ENCODE data around the gene PDCD6IP. TPM values are rescaled to one million over a fixed set of nuclear protein-coding genes. Genes with fewer than 3 reads are reported as not detected.
"Not testable (repeated sequence)": the region's sequence is repeated elsewhere in the genome, so short reads cannot be mapped to it uniquely, and the experiment has no call there.

PDCD6IP gene
- total RNA-seq, 1 donor: 143 TPM

GRCh38 chr3:33791477-33792166, 6.8 kb upstream of the PDCD6IP start:
- DNase-seq (ENCODE audit: low read depth in 2 of 3, low spot score in 2 of 3): peak in 2 of 3 donors; percentile 58 to 67

DNA sequence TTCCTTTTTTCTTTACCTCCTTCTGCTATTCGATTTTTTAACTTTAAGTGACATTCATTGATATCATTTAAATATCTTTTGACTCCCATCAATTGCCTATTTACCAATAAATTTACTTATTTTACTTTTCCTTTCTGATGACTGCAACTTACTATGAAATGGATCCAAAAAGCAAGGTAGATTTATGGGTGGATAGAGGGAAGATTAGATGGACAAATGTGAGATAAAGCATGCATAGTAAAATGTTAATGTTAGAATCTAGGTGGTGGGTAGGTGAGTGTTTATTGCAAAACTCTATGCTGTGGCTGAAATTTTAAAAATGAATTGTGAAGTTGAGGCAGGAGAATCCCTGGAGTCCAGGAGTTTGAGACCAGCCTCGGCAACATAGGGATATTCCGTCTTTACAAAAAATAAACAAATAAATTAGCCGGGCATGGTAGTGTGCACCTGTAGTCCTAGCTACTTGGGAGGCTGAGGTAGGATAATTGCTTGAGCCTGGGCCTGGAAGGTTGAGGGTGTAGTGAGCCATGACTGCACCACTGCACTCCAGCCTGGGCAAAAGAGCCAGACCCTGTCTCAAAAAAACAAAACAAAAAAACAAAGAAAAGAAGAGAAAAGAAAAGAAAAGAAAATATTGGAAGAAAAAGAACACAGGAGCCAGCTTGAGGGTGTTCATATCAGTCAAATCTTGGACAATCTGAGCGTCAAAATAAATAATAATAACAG, 6.1 kb upstream of the PDCD6IP start:
- DNase-seq (ENCODE audit: low read depth in 2 of 3, low spot score in 2 of 3): no peak

DNA sequence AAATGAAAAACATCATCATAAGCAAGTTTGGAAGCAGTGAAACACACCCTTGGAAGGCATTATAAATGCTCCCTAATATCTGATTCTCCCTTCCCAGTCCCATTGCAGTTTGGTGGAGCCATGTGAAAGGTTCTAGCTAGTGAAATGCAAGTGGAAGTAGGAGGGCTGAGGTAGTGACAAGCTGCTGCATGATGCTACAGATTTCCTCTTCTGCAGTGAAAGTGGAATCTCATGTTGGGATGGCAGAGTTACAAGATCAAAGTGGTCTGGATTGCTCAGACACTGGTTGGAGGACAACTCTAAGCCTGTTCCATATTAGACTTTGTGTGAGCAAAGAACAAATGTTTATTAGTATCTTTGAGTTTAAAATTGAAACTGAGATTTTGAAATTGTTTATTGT, 3.3 kb upstream of the PDCD6IP start:
- DNase-seq (ENCODE audit: low read depth in 2 of 3, low spot score in 2 of 3): no peak

- no peak for DNase-seq (ENCODE audit: low read depth in 2 of 3, low spot score in 2 of 3)
Measured at GRCh38 chr3:33795856-33796536, 2.4 kb upstream of the PDCD6IP start.

- no peak for DNase-seq (ENCODE audit: low read depth in 2 of 3, low spot score in 2 of 3)
Measured at GRCh38 chr3:33798113-33798417, 365 bp upstream of the PDCD6IP start.

GRCh38 chr3:33799202-33799551, 747 bp downstream of the PDCD6IP start:
- peak in 1 of 3 donors; percentile 25 for DNase-seq (ENCODE audit: low read depth in 2 of 3, low spot score in 2 of 3)

GRCh38 chr3:33803252-33803651, 4.8 kb downstream of the PDCD6IP start:
- DNase-seq (ENCODE audit: low read depth in 2 of 3, low spot score in 2 of 3): no peak

- no peak for DNase-seq (ENCODE audit: low read depth in 2 of 3, low spot score in 2 of 3)
Measured at GRCh38 chr3:33803894-33804526, 5.6 kb downstream of the PDCD6IP start.

- DNase-seq (ENCODE audit: low read depth in 2 of 3, low spot score in 2 of 3): no peak
Measured at GRCh38 chr3:33807191-33807590, 8.8 kb downstream of the PDCD6IP start.

DNA sequence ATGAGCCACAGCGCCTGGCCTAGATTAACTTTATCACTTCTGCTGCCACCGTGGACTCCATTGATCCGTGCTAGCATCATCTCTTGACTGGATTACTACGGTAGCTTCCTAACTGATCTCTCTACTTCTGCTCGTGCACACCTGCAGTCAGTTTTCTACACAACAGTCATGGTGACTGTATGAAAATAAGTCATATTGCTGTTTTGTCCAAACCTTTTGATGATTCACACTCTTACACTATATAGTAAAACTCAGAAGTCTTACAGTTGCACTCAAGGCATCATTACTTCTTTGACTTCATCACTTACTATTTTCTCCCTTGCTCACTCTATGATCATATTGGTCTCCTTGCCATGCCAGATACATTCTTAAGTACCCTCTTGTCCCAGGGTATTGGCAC, 10.1 kb downstream of the PDCD6IP start:
- no peak for DNase-seq (ENCODE audit: low read depth in 2 of 3, low spot score in 2 of 3)

GRCh38 chr3:33810545-33810944, 12.1 kb downstream of the PDCD6IP start:
- no peak for DNase-seq (ENCODE audit: low read depth in 2 of 3, low spot score in 2 of 3)

- no peak for DNase-seq (ENCODE audit: low read depth in 2 of 3, low spot score in 2 of 3)
Measured at GRCh38 chr3:33821989-33822388, 23.6 kb downstream of the PDCD6IP start.

GRCh38 chr3:33823821-33824220, 25.4 kb downstream of the PDCD6IP start:
- DNase-seq (ENCODE audit: low read depth in 2 of 3, low spot score in 2 of 3): no peak

- no peak for DNase-seq (ENCODE audit: low read depth in 2 of 3, low spot score in 2 of 3)
Measured at GRCh38 chr3:33825111-33825510, 26.7 kb downstream of the PDCD6IP start.

DNA sequence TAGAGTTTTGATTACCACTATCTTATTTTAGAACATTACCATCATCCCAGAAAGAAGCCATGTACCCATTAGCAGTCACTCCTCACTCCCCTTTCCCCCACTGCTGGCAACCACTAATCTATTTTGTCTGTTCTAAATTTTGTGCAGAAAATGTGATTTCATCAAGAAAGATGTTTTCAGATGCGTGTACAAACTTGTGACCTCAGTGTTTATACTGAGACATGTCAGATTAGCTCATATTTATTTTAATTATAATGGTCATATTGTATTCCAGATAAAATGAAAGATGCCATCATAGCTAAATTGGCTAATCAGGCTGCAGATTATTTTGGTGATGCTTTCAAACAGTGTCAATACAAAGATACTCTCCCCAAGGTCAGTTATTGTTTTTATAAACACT, 27.8 kb downstream of the PDCD6IP start:
- DNase-seq (ENCODE audit: low read depth in 2 of 3, low spot score in 2 of 3): no peak

DNA sequence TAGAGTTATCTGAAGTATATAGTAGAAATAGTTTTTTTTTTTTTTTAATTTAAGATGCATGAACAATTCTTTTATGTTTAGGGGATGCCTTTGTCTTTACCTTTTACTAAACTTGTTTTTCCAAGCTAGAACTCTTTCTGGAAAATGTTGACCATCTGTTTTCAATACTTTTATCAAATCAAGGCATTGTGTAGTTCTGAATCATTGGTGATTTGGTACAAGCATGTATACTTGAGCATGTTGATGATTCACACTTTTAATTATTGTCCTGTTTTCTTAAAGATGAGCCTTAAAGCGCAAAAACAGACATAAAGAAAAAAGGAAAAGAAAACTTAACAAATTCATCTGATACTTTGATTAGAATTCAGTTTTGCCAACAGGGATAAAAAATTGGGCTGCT, 28.3 kb downstream of the PDCD6IP start:
- no peak for DNase-seq (ENCODE audit: low read depth in 2 of 3, low spot score in 2 of 3)

DNA sequence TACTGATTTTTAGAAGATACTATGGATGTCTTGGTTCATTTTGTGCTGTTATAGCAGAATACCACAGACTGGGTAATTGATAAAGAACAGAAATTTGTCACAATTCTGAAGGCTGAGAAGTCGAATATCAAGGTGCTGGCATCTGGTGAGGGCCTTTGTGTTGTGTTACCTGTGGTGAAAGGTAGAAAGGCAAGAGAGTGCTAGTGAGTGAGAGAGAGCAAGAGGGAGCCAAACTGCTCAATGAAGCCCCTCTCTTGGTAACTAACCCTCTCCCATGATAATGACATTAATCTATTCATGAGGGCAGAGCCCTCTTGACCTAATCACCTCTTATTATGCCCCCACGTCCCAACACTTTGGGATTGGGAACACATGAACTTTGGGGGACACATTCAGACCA, 31.3 kb downstream of the PDCD6IP start:
- DNase-seq (ENCODE audit: low read depth in 2 of 3, low spot score in 2 of 3): no peak

- DNase-seq (ENCODE audit: low read depth in 2 of 3, low spot score in 2 of 3): no peak
Measured at GRCh38 chr3:33831053-33831452, 32.6 kb downstream of the PDCD6IP start.

DNA sequence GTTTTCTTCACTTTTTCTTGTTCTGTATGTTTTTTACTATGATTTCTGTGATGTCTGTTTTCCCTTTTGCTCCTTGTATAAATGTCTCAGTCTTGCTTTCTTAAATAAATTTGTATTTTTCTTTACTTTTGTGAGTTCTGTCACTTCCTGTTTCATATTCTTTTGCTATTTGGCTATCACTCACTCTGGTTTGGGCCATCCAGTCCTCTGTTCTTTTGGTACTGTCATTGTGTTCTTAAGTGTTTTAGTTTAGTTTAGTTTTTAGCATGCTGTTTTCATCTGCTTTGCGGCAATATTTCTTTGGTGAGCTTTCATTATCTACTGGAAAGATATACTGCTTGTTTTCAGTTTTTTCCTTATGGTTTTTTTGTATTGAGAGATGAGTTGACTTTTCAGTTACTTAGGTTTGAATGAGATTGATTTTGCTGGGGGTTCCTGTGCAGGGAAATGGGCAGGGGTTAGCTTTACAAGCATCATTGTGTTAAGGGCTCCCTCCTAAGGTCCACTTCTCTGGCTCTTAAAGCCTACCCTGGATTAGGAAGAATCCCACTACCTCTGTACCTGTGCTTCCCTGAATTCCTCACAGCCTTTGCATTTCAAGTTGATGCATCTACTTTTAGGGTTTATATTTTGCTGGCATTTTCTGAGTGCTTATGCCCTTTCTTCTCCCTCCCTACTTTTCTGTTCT, 35.1 kb downstream of the PDCD6IP start:
- DNase-seq (ENCODE audit: low read depth in 2 of 3, low spot score in 2 of 3): no peak

- DNase-seq (ENCODE audit: low read depth in 2 of 3, low spot score in 2 of 3): no peak
Measured at GRCh38 chr3:33834096-33834453, 35.6 kb downstream of the PDCD6IP start.

- not testable (repeated sequence) for DNase-seq (ENCODE audit: low read depth in 2 of 3, low spot score in 2 of 3)
Measured at GRCh38 chr3:33837182-33837581, 38.8 kb downstream of the PDCD6IP start.

Measured in hematopoietic multipotent progenitor cell (in vitro differentiated cells).